ENCODE results near the gene HNRNPC. TPM values are rescaled to one million over a fixed set of nuclear protein-coding genes. Genes with fewer than 3 reads are reported as not detected.

Gene HNRNPC
- total and polyA plus RNA-seq, 2 of the 8 experiments (the other 6 are each of a cell fraction or from before 2014, with no cell fraction given): 781 to 1,207 TPM

- TF ChIP-seq E2F6 (IDR thresholded peaks at IDR 0.05): no peak
Measured at GRCh38 chr14:21279783-21280182, 10.5 kb upstream of the HNRNPC start, which contains the start of gene RPGRIP1 (continued).

Data from H1 (cell line).